Vagina (tissue), 2 donors: ENCODE measurements around the gene BNIP3. TPM values are rescaled to one million over a fixed set of nuclear protein-coding genes. Genes with fewer than 3 reads are reported as not detected.

Source experiments
- DNase-seq, 2 donors: peaks; one replicate each; pipeline ENCODE4 v3.0.0-alpha.2; 2017; ENCODE audit errors: extremely low spot score in 2 of 2
- H3K27ac ChIP-seq: fragments of 200-600 bp; sonication (generic); one replicate; pipeline ENCODE4 v1.5.1; 2019
- H3K27me3 ChIP-seq: fragments of 200-600 bp; sonication (generic); one replicate; pipeline ENCODE4 v1.5.1; 2019
- H3K36me3 ChIP-seq, 2 donors: fragments of 200-600 bp; sonication (generic); one replicate each; pipeline ENCODE4 v1.5.1; 2017 to 2019
- H3K4me1 ChIP-seq: fragments of 200-600 bp; sonication (generic); one replicate; pipeline ENCODE4 v1.5.1; 2019
- H3K4me3 ChIP-seq, 2 donors: fragments of 200-600 bp; sonication (generic); 1 replicate in 1 of 2; 2 replicates in 1 of 2; pipeline ENCODE4 v1.5.1; 2016 to 2019
- H3K9me3 ChIP-seq: fragments of 200-600 bp; sonication (generic); one replicate; pipeline ENCODE4 v1.5.1; 2019
- CTCF ChIP-seq, 3 experiments: fragments of 450-650 bp in 2 of 3; fragments of 200-600 bp in 1 of 3; sonication (generic) in 1 of 3; IDR thresholded peaks; one replicate each; pipeline ENCODE4 v1.5.1; 2017 to 2019; ENCODE audit warnings: antibody characterized with exemption in 3 of 3, mild to moderate bottlenecking in 2 of 3, moderate library complexity in 2 of 3
- POLR2A ChIP-seq, 2 donors: fragments of 450-650 bp; IDR thresholded peaks; one replicate each; pipeline ENCODE4 v1.6.1; 2017; ENCODE audit warnings: antibody characterized with exemption in 2 of 2, mild to moderate bottlenecking in 2 of 2, moderate library complexity in 2 of 2
- POLR2AphosphoS5 ChIP-seq, 2 donors: sonication (generic); formaldehyde crosslinking; IDR thresholded peaks; one replicate each; pipeline ENCODE4 v1.9.0; 2017; ENCODE audit warnings: antibody characterized with exemption in 2 of 2, mild to moderate bottlenecking in 2 of 2, low read depth in 1 of 2; ENCODE audit not compliant: insufficient read depth in 1 of 2
- intact Hi-C: fragments of 100-400 bp; cut with DNase I; formaldehyde crosslinking; loops from one replicate; pipeline ENCODE4 v1.15.1; 2023
- total RNA-seq: library from RNA; depleted of rRNA; stranded (reverse); fragments of >200 nt; gene quantifications from one replicate; pipeline ENCODE4 v1.2.3, GENCODE V29; 2016

Gene BNIP3
- total RNA-seq, 1 donor from 2014 or later = 40.8 TPM

GRCh38 chr10:132005147-132005546 lies 23.4 kb upstream of the BNIP3 start:
- no peaks in the 10 kb centered on the region for H3K27me3 ChIP-seq
- no peak for DNase-seq
- H3K36me3 ChIP-seq = no peaks in the 10 kb centered on the region
- no peak overlapping the region for H3K27ac ChIP-seq
- H3K4me3 ChIP-seq = no peak overlapping the region
- intact Hi-C loops = no loop called here
- H3K4me1 ChIP-seq = no peaks in the 10 kb centered on the region
- no peaks in the 10 kb centered on the region for H3K9me3 ChIP-seq
- TF ChIP-seq POLR2A (IDR thresholded peaks at IDR 0.05) (no peak), CTCF (IDR thresholded peaks at IDR 0.05) (no peak), POLR2AphosphoS5 (IDR thresholded peaks at IDR 0.05; ENCODE audit: insufficient read depth in 1 of 2, low read depth in 1 of 2) (no peak)

DNA sequence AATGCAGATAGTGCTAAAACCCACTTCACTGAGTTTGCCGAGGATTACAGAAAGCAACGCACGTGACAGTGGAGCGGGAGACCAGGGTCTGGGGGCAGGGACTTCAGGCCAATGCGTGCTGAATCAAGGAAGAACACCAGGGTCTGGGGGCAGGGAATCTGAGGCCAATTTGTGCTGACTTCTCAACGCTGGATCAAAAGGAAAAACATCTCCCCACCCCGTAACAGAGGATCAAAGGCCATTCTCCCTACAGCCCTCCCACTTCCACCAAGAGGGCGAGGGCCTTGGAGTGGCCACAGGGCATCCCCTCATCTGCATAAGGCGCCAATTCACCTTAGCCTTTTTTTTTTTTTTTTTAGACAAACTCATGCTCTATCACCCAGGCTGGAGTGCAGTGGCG lies 22.3 kb upstream of the BNIP3 start:
- H3K9me3 ChIP-seq = no peaks in the 10 kb centered on the region
- no peaks in the 10 kb centered on the region for H3K36me3 ChIP-seq
- peaks cover 3% of the 10 kb centered on the region for H3K4me1 ChIP-seq
- H3K4me3 ChIP-seq = no peak overlapping the region
- no peak for DNase-seq
- TF ChIP-seq POLR2A (IDR thresholded peaks at IDR 0.05) (no peak), CTCF (IDR thresholded peaks at IDR 0.05) (no peak), POLR2AphosphoS5 (IDR thresholded peaks at IDR 0.05; ENCODE audit: insufficient read depth in 1 of 2, low read depth in 1 of 2) (no peak)
- intact Hi-C loops = no loop called here
- H3K27ac ChIP-seq = no peak overlapping the region
- no peaks in the 10 kb centered on the region for H3K27me3 ChIP-seq

- no peak overlapping the region for H3K27ac ChIP-seq
- H3K4me3 ChIP-seq = no peak overlapping the region
- no peaks in the 10 kb centered on the region for H3K27me3 ChIP-seq
- TF ChIP-seq CTCF (IDR thresholded peaks at IDR 0.05) = no peak
- no peak for TF ChIP-seq POLR2A (IDR thresholded peaks at IDR 0.05)
- TF ChIP-seq POLR2AphosphoS5 (IDR thresholded peaks at IDR 0.05; ENCODE audit: insufficient read depth in 1 of 2, low read depth in 1 of 2) = no peak
- no peaks in the 10 kb centered on the region for H3K9me3 ChIP-seq
- peaks cover 10% of the 10 kb centered on the region for H3K4me1 ChIP-seq
- intact Hi-C loops = loop anchor here (1.0 kb wide), 1 partner anchor 31 kb away; no protein-coding TSS in a partner anchor
- H3K36me3 ChIP-seq = no peaks in the 10 kb centered on the region
- DNase-seq = no peak
Measured at GRCh38 chr10:132003282-132003924, 21.7 kb upstream of the BNIP3 start.

GRCh38 chr10:132002004-132002403 lies 20.3 kb upstream of the BNIP3 start:
- Histone ChIP-seq H3K36me3 (no peaks in the 10 kb centered on the region), H3K4me3 (no peak overlapping the region), H3K4me1 (peaks cover 20% of the 10 kb centered on the region), H3K9me3 (no peaks in the 10 kb centered on the region), H3K27me3 (no peaks in the 10 kb centered on the region), H3K27ac (no peak overlapping the region)
- intact Hi-C loops = no loop called here
- TF ChIP-seq POLR2A (IDR thresholded peaks at IDR 0.05) (no peak), POLR2AphosphoS5 (IDR thresholded peaks at IDR 0.05; ENCODE audit: insufficient read depth in 1 of 2, low read depth in 1 of 2) (no peak), CTCF (IDR thresholded peaks at IDR 0.05) (no peak)
- DNase-seq = no peak

DNA sequence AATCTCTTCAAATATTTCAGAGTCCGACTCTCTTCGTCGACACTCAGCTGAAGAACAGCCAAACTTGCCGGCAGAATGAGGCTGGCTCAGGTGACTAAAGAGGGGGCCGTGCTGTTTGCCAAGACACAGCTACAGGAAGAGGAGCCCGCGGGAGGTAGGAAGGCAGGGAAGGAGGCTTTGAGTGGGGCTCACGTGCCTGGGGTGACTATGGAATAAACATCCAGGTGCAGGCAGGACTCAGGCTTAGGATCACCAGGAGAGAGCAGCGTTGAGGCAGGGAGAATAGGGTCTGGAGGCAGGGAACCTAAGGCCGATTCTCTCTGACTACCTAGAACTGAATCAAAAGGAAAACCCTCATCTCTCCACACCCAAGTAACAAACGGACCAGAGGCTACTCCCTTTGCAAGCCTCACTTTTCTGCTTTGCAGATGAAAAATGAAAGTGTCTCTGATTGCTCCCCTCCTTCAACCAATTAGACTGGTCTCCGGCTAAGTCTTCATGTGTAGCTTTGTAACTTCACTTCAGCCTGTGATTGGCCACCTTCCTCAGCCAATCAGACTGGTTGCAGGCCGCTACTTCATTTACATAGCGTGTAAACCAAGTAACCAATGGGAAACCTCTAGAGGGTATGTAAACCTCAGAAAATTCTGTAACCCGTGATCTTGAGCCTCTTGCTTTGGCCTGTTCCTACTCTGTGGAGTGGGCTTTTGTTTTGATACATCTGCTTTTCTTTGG lies 19.7 kb upstream of the BNIP3 start:
- Histone ChIP-seq H3K27me3 (no peaks in the 10 kb centered on the region), H3K9me3 (no peaks in the 10 kb centered on the region), H3K4me1 (peaks cover 25% of the 10 kb centered on the region), H3K4me3 (no peak overlapping the region), H3K27ac (no peak overlapping the region), H3K36me3 (no peaks in the 10 kb centered on the region)
- TF ChIP-seq POLR2AphosphoS5 (IDR thresholded peaks at IDR 0.05; ENCODE audit: insufficient read depth in 1 of 2, low read depth in 1 of 2) = no peak
- no peak for TF ChIP-seq POLR2A (IDR thresholded peaks at IDR 0.05)
- TF ChIP-seq CTCF (IDR thresholded peaks at IDR 0.05) = no peak
- no peak for DNase-seq
- intact Hi-C loops = no loop called here
